Prostate gland (tissue), 2 donors: ENCODE data around the gene MOB3A.

ENCODE experiments used
- CTCF ChIP-seq, 4 experiments: fragments of 200-600 bp in 2 of 4; fragments of 450-650 bp in 2 of 4; sonication (generic) in 2 of 4; IDR thresholded peaks; 1 replicate in 3 of 4; 2 replicates in 1 of 4; pipeline ENCODE4 v1.5.1; 2016 to 2019; ENCODE audit warnings: antibody characterized with exemption in 4 of 4, mild to moderate bottlenecking in 2 of 4, moderate library complexity in 2 of 4
- POLR2A ChIP-seq: fragments of 450-650 bp; IDR thresholded peaks from one replicate; pipeline ENCODE4 v1.6.1; 2016; ENCODE audit warnings: antibody characterized with exemption, mild to moderate bottlenecking
- POLR2AphosphoS5 ChIP-seq: sonication (generic); formaldehyde crosslinking; IDR thresholded peaks from one replicate; pipeline ENCODE4 v1.6.1; 2017; ENCODE audit warnings: antibody characterized with exemption

- TF ChIP-seq CTCF (IDR thresholded peaks at IDR 0.05) (no peak), POLR2AphosphoS5 (no peak), POLR2A (no peak)
These were observed 52.0 kb downstream of the MOB3A start for GRCh38 chr19:2043961-2044708.
